RKO (cell line): ENCODE results near the gene CA11.

Source experiments
- DNase-seq: peaks from one replicate; pipeline ENCODE4 v3.0.0-alpha.2; 2016; ENCODE audit warnings: low spot score

The CA11 gene

GRCh38 chr19:48628486-48629296 is 17.3 kb downstream of the CA11 start:
- no peak for DNase-seq

GRCh38 chr19:48627865-48628314 is 18.1 kb downstream of the CA11 start:
- DNase-seq, result no peak

DNA sequence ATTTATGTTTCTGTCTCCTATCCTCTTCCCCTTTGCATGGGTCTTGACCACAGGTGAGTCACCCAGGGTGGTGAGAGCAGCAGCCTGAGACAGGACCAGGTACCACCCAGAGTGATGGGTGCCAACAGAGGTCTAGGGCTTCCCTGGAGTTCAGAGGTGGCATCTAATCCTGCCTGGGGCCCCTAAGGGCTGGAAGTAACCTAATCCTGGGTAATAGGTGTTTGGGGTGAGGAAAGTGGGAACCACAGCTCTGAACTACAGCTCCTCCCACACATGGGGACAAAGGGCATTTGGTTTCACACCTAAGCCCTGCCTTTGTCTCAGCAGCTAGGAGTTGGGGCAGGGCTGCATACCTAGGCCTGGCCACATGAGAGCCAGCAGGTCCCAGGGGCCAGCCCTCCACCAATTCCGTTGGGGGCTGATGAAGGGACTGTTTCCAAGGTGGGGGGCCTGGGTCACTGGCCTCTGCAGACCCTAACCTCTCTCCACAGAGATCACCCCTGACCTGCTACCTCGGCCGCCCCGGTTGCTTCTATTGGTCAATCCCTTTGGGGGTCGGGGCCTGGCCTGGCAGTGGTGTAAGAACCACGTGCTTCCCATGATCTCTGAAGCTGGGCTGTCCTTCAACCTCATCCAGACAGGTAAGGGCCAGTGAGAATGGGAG is 18.7 kb downstream of the CA11 start:
- DNase-seq, result no peak

DNA sequence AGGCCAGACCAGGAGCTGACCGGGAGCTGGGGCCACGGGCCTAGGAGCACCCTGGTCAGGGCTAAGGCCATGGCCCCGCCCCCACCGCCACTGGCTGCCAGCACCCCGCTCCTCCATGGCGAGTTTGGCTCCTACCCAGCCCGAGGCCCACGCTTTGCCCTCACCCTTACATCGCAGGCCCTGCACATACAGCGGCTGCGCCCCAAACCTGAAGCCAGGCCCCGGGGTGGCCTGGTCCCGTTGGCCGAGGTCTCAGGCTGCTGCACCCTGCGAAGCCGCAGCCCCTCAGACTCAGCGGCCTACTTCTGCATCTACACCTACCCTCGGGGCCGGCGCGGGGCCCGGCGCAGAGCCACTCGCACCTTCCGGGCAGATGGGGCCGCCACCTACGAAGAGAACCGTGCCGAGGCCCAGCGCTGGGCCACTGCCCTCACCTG is 20.1 kb downstream of the CA11 start:
- DNase-seq, result no peak

DNA sequence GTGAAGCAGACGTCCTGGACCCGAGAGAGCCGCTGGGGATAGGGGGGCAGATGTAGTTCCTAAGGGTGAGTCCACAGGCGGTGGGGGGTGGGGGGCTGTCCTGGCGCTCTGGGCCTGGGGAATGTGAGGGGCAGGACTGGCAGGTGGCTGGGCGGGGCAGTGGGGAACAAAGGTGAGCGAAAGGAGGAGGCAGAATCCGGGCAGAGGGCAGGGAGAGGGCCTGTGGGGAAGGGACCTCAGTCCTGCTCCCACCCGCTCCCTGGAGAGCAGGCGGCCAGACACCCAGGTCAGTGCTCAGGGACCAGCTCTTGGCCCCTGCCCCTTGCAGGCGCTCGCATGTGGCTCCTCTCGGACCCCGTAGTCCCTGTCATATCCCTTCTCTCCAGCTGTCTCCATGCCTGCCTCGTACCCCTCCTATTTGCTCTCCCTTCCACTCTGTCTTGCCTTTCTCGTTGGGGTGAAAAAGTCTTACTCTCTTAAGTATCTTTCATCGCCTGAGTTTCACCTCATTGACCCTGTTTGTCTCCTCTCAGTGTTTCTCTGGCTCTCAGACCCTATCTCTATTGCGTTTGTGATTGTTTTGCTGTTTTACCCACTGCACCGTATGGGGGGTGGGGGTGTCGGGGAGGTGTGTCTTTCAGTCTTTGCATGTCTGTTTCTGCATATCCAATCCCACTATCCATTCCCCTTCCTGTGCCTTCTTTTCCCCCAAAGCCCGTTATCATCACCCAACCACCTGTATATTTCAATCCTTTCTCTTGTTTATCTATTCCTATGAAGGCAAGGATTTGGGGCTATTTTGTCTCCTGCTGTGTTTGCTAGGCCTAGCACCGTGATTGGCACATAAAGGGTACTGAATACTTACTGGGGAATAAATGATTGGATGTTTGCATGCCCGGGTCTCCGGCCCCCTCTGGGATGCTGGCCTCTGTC is 20.9 kb downstream of the CA11 start:
- DNase-seq, result no peak

DNA sequence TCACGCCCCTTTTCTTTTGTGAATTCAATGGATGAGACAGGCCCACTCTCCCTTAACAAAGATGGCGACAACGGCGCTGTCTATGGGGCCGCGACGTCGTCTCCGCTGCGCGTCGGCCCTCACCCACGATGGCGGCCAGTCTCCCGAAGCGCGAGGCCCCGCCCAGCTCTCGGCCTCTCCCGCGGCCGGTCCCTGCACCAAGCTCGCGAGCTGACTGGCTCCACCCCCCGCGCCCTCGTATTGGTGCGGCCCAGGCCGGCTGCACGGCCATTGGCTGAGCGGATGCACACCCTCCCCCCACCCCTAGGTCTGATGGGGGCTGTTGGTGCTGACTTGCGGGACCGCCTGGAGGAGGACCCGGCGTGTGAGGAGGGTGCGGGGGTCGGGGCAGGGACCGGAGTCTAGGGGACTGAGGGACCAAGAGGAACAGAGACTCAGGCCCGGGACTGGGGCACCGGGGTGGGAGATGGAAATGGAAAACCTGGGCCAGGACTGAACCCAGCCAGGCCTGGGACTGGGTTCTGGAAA is 21.9 kb downstream of the CA11 start:
- DNase-seq, result no peak

DNA sequence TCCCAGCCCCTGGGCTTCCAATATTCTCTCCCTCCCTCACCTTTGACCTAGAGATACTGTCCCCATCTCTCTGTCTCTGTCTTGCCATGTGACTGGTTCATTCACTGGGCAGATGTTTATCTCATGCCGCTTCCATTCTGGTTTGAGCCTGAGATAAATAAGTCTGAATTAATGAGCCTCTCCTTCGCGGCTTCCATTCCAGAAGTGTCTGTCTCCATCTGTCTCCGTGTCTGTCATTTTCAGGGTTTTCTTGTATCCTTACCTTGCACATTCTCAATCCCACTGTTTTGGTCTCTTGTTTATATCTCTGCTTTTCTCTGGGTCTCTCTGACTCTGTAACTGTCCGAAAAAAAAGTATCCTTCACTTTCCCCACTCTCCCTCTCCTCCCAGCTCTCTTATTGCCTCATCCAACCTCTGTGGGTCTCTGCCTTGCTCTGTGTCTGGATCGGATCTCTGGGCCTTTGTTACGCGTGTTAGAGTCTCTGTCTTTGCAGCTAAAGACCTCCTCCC is 22.4 kb downstream of the CA11 start:
- no peak for DNase-seq

DNA sequence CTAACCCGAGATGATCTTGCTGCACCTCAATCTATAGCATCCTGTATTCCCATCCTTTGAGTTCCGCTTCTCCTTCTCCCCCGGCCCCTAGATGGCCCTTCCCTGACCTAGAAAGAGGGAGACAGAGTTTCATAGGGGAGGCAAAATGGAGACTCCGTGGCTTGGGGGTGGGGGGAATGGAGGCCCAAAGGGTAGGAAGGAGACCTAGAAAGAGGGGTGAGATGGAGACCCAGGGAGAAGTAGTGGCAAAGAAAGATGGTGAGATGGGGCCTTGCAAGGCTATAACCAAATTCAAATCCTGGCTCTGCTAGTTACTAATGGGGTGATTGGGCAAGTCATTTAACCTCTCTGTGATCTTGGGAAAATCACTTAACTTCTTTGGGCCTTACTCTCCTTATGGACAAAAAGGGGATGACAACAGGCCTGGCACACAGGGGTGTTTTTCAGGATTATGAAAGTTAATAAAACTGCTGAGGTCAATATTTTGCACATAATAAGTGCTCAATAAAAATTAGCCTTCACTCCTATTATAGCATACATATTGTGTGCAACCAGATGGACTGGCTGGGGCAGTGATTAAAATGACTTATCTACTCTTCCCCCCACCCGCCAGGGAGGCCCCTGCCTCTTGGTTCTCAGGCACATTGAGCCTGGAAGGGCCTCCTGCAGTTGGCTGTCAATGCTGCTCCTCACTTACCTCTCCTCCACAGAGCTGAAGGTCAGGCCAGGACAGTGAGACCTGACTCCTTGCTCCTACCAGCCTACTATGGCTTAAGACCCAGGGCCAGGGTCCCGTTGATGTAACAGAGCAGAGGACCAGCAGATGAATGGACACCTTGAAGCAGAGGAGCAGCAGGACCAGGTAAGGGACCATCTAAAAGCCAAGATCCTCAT is 26.0 kb downstream of the CA11 start:
- DNase-seq, result peak; percentile 52

- DNase-seq, result peak; percentile 99
These were observed 26.9 kb downstream of the CA11 start, which contains the start of the genes RPL18 and SPHK2 for GRCh38 chr19:48618916-48619691. Gene RPL18 (minus strand): TSS chr19:48619178. CDS start chr19:48619143, 35 bp downstream. Gene SPHK2 (plus strand): TSS chr19:48619506. CDS start chr19:48620515, 1,009 bp downstream.

DNA sequence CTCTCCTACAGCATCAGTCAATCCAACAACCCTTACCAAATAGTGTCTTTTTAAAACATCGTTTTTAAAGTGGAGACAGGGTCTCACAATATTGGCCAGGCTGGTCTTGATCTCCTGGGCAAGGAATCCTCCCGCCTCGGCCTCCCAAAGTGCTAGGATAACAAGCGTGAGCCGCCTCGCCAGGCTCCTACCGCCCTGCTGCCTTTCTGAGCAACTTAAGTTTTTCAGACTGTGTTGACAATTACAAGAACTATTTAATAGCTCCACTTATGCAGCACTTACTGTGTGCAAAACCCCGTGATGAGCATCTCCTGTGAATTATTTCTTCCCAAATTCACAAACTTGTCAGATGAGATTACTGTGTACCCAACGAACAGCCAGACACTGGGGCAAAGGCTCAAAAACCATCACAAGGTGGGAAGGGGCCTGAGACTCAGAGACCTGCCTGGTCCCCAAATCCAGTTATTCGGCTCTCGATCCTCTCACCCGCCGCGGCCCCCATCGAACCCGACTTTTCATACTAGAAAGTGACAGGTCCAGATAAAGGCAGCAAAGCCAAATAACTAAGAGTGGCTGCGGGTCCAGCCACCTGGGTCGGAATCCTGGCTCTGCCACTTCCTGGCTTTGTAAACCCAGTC is 27.6 kb downstream of the CA11 start:
- DNase-seq, result no peak

GRCh38 chr19:48617146-48617937 is 28.6 kb downstream of the CA11 start:
- DNase-seq, result no peak

GRCh38 chr19:48616491-48617056 is 29.4 kb downstream of the CA11 start:
- no peak for DNase-seq

- no peak for DNase-seq
These were observed 29.9 kb downstream of the CA11 start for GRCh38 chr19:48616041-48616436.

DNA sequence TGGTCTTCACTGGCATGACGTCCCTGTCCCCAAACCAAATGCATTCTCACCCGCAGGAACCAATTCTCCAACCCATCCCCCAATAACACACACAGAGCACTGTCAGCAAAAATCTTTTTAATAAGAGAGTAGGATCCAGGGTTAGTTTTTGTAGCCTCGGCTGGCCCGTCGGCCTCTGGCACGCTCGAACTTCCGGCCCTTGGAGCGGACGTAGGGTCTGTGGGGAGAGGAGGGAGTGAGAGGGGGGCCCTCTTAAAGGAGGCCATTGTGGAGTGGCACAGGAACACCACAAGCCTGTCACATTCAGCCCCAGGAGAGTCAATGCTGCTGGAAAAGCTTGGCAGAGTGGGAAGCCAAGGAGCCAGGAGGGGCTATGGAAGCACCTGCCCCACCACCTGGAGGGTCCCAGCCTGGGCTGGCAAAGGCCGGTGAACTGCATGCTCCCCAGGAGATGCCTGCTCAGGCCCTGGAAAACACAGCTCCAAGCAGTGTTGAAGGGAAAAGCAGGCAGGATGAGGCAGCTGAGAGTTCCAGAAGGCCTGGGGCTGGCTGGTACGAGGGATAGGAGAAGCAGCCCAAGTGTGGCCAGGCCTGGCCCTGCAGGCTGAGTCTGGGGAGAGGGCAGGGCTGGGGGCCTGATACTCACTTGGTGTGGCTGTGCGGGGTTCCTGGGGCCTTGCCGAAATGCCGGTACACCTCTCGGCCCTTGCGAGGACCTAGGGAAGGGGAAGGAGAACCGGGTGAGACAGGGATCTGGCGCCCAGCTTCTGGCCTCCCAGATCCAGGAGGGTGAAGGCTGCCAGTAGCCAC is 30.6 kb downstream of the CA11 start:
- DNase-seq, result no peak

- no peak for DNase-seq
These were observed 31.4 kb downstream of the CA11 start, which contains the start of gene FAM83E for GRCh38 chr19:48614436-48615230. Gene FAM83E (minus strand): TSS chr19:48615076. CDS start chr19:48613372, 1,704 bp downstream.

DNA sequence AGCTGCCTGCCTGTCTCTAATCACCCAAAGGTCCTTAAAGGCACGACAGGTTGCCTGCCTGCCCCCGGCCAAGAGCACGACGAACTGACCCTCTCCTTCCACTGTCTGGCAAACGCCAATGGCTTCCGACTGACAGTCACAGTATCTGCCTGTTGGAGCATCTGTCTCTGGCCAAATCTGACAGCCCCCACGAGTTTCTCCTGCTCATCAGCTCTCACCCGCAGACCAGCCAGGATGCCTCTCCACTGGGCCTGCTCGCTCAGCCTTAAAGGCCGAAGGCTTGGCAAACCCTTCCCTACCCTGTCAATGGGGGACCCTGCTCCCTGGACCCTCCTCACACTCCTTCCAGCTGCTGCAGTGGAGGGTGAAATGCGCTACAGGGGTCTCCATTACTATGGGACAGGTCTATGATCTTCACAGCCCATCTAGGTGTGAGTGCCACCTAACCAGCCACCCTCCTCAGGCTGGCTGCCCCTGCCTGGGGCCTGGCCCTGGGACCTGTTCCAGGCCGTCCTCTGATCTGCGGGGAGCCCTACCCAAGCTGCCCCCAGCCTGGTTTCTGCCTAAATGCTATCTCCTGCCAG is 32.0 kb downstream of the CA11 start:
- DNase-seq, result no peak
